H1 (cell line): ENCODE data around the gene MFAP3L.

Experiments
- CTCF ChIP-seq, 3 experiments: IDR thresholded peaks; 1 replicate in 2 of 3; 2 replicates in 1 of 3; pipeline versions ENCODE4 v1.5.1 to v1.6.1; 2011; ENCODE audit warnings: low read length in 3 of 3, mild to moderate bottlenecking in 3 of 3, inconsistent platforms in 2 of 3, low read depth in 1 of 3, moderate library complexity in 1 of 3; ENCODE audit not compliant: insufficient read depth in 1 of 3; ENCODE audit errors: control extremely low read depth in 1 of 3
- HDAC2 ChIP-seq, 2 experiments: fragments of 300-600 bp in 1 of 2; sonication (generic) in 1 of 2; IDR thresholded peaks; 2 replicates each; pipeline ENCODE4 v1.6.1; 2011 to 2012; ENCODE audit warnings: low read depth in 2 of 2, low read length in 2 of 2, mild to moderate bottlenecking in 2 of 2, moderate library complexity in 2 of 2, borderline replicate concordance in 1 of 2, inconsistent platforms in 1 of 2
- HDAC6 ChIP-seq: IDR thresholded peaks from one replicate; pipeline ENCODE4 v1.7.1; 2012; ENCODE audit warnings: low read depth, mild to moderate bottlenecking, inconsistent platforms, low read length, moderate library complexity
- MAX ChIP-seq: IDR thresholded peaks from 2 replicates; pipeline ENCODE4 v1.6.1; 2012; ENCODE audit warnings: inconsistent platforms
- PHF8 ChIP-seq: fragments of 200-600 bp; sonication (generic); conservative IDR thresholded peaks from 2 replicates; pipeline ENCODE4 v1.7.1; 2012; ENCODE audit warnings: low read depth, mild to moderate bottlenecking, inconsistent platforms, low read length, moderate library complexity
- POLR2A ChIP-seq, 2 experiments: IDR thresholded peaks; 1 replicate in 1 of 2; 2 replicates in 1 of 2; pipeline ENCODE4 v1.6.1; 2011; ENCODE audit warnings: low read depth in 2 of 2, low read length in 2 of 2, mild to moderate bottlenecking in 2 of 2; ENCODE audit errors: control extremely low read depth in 1 of 2
- TAF1 ChIP-seq: IDR thresholded peaks from 2 replicates; pipeline ENCODE4 v1.6.1; 2011; ENCODE audit warnings: mild to moderate bottlenecking, low read depth, low read length

- TF ChIP-seq POLR2A (IDR thresholded peaks at IDR 0.05; ENCODE audit: control extremely low read depth in 1 of 2, low read depth in 2 of 2, low read length in 2 of 2) (no peak), CTCF (IDR thresholded peaks at IDR 0.05; ENCODE audit: control extremely low read depth in 1 of 3, insufficient read depth in 1 of 3, low read depth in 1 of 3, low read length in 3 of 3) (no peak), MAX (no peak), PHF8 (no peak), HDAC2 (IDR thresholded peaks at IDR 0.05; ENCODE audit: borderline replicate concordance in 1 of 2, low read depth in 2 of 2, low read length in 2 of 2) (no peak), TAF1 (no peak), HDAC6 (no peak)
Measured at GRCh38 chr4:169985881-169986280, 40.3 kb downstream of the MFAP3L start.
